Measurements from ENCODE around the gene SKI. TPM values are rescaled to one million over a fixed set of nuclear protein-coding genes. Genes with fewer than 3 reads are reported as not detected.

SKI gene
- total RNA-seq, 1 donor, result 25.3 TPM

DNA sequence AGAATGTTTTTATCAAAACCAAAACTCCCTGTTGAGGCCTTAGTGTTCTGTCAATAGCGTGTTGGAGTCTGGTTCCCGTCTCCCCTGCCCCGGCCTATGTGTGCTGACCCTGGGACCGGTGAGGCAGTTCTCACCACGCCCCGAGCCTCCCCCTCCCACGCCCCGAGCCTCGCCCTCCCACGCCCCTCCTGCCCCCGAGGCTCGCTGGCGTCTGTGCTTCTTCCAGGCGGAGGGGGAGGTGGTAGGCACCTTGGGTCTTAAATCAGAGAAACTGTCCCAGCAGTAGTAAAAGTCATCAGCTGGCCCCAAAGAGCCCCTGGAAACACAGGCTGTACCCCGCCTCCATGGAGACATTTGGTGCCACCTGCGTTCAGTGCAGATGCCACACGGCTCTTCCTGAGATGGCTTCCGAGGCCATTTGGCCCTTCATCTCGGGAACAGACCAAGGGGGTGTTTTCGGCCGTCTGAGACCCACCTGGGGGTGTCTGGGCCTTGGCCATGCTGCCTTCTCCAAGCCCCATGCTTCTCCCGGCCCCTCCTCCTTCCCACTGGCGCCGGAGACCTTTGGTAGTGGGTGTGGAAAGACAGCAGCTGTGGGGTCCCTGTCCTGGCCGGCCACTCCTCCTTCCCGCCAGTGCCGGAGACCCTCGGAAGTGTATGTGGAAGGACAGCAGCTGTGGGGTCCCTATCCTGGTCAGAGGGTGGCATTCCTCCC, 44.7 kb downstream of the SKI start:
- DNase-seq (ENCODE audit: low read depth in 2 of 3, low spot score in 2 of 3), result no peak

DNA sequence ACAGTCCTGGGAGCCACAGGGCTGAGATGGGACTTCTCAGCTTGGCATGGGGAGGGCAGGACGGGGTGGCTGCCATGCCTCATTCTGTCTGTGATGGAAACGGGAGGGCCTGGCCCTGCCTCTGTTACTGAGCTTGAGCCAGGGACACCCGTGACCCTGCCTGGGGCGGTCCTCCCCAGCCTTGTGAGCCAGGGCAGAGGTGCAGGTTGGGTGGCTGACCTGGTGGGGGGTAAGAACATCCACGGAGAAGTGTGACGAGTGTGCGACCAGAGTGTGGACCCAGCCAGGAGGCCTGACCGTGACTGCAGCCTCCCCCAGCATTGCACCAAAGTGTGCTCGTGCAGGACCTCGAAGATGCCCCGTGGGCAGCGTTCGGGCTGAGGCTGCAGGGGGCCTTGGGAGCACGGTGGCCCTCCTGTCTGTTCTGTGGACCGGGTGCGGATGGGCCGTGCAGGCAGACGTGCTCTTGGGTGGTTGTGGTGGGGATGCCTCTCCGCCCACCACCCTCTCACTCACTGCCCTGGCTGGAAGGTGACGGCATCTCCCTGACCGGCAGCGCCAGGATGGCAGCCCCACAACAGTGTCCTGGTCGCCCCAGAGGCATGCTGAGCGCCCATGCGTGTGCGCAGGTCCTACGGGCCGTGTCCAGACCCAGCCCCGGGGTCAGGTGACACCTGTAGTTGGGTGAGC, 45.4 kb downstream of the SKI start:
- DNase-seq (ENCODE audit: low read depth in 2 of 3, low spot score in 2 of 3), result no peak

DNA sequence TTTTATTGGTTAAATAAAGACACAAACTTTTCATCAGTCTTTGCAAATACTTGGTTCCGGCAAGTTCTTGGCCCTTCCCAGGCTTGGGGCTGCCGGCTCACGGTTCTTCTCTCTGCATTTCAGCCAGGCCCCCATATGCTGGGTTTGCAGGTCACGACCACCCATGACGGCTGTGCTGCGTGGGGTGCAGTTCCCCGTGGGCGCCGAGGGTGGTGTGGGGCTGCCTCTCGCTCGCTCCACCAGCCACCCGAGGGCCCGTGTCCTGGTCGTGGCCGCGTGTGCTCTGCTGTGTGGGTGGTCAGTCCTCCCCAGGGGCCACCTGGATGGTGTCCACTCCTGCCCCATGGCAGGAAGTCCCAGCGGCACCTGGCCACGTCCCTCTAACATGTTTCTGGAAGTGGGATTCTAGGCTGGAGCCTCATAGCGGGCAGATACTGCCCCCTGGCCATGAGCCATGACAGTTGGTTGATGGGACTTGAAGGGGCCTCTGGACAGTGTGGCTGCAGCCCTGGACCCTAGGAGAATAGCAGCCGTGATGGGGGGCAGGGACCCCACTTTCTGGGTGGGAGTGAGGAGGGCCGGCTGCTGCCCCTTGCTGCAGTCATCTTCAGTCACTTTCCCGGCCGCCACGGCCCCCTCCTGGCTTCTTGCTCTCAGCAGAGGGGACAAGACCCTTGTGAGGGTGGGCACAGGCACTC, 46.3 kb downstream of the SKI start:
- DNase-seq (ENCODE audit: low read depth in 2 of 3, low spot score in 2 of 3), result no peak

DNA sequence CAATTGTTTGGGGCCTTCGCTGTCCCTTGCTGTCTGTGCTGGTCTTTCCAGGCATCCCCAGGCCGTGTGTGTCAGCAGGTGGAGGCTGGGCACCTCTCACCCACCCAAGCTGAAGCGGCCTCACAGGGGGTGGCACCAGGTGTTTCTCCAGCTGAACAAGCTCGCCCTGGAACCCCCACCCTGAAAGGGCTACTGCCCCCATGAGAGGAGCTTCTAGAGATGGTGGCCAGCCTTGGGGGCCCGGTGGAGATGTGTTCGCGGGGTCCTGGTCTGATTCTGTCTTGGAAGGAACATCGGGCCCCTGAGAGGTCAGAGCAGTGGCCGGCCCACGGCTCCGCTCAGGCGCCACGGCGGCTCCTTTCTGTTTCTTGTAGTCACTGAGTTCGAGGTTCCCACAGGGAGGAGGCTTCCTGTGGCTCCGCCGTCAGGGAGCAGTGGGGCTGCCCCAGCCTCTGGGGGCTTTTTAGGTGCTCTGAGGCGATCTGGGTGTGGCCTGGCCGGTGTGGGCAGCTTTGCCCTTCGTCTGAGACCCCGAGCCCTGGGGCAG, 46.9 kb downstream of the SKI start:
- no peak for DNase-seq (ENCODE audit: low read depth in 2 of 3, low spot score in 2 of 3)

DNA sequence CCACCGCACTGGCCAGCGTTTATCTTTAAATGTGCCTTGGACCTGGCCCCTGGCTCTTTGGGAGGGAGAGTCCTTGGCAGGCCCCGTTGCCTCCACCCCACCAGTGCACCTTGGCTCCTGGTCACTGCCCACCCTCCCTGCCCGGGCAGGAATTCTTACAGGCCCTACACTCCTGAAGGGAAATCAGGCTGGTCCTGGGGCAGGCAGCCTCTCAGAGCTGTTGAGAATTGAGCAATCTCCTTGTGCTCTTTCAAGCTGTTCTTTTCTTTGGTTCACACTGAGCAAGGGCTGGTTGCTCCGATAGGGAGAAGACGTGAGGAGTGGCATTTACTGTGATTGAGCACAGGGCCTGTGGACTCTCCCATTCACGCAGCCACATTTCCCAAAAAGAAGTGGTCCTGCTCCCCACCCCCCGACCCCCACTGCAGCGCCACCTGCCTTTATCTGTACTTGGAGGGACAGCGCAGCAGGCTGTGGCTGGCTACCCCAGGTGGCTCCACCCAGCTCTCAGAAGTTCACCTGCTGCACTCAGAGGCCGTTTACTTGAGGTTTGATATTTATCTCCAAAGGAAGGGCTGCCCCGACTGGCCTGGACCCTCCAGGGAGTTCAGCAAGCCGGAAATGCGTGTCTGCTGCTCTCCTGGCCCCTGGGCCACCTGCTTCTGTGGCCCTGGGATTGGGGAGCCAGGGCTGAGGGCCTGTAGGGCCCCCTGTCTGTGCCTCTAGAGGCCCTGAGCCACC, 47.8 kb downstream of the SKI start:
- peak in 1 of 3 donors; percentile 48 for DNase-seq (ENCODE audit: low read depth in 2 of 3, low spot score in 2 of 3)

DNA sequence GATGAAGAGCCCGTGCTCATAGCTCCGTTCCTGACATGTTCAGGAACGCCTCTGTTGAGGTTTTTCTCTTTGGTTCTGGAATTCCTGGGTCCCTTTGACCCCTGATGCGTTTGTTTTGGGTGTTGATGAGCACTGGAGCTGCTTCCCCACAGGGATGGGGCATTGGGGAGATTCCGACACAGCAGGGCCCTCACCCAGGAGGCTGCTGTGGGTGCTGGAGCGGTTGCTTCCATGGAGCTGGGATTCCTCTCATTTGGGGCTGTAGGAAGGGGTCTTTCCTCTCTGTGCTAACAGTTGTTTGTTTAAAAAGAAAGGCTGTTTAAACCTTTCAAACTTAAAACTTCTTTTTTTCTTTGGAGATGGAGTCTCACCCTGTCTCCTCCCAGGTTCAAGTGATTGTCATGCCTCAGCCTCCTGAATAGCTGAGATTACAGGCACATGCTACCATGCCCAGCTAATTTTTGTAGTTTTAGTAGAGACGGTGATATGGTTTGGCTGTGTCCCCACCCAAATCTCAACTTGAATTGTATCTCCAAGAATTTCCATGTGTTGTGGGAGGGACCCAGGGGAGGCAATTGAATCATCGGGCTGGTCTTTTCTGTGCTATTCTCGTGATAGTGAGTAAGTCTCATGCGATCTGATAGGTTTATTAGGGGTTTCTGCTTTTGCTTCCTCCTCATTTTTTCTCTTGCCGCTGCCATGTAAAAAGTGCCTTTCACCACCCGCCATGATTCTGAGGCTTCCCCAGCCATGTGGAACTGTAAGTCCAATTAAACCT, 48.9 kb downstream of the SKI start:
- no peak for DNase-seq (ENCODE audit: low read depth in 2 of 3, low spot score in 2 of 3)

DNA sequence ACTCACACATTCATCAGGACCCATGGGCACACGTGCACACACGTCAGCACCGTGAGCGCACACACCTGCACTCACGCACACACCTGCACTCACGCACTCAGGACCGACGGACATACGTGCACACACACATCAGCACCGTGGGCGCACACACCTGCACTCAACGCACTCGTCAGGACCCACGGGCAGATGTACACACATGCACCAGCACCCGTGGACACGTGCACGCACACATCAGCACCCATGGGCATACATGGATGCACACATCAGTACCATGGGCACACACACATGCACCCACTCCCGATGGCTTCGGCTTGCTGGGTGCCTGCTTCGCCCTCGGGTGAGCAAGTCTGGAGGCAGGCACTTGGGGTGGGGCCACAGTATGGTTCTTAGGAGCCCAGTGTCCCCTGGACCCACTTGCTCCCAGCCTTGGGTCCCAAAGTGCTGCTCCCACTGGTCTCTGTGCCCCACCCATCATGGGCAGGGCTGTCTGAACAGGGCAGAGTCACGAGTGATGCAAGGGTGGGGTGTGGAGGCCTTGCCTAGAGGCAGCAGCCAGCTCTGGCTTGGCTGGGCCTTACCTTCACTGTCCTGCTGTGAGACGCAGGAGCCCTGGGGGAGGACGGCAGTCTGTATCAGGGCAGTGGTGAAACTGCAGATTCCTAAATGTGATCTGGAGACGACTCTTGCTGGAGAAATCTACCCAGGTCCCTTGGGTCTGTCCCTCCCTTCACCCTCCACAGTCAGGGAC, 49.8 kb downstream of the SKI start:
- DNase-seq (ENCODE audit: low read depth in 2 of 3, low spot score in 2 of 3), result no peak

DNA sequence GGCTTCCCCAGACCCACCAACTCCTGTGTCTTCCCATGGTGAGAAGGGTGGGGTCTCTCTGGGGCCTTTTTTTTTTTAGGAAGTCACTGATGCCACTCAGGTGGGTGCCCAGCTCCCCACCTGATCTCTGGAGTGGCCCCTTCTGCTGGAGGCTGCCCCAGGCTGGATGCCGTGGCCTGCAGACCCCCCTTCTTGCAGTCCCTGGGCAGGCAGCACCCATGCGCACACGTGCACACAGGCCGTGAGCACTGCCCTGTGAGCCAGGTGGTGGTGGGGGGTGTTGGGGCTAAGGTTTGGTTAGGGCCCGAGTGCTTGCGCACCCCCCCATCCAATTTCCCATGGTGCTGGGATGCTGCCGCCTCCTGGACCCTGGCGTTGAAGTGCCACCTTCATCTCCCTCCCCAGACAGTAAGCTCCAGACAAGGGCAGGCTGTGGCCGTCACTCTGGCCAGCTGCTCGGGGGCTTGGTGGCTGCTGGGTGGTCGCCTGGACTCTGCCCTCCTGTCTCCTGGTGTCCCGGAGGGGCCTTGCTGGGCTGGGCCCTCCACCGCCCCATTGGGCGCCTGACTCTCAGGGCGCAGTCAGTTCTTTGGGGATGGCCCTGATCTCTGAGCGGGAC, 50.6 kb downstream of the SKI start:
- no peak for DNase-seq (ENCODE audit: low read depth in 2 of 3, low spot score in 2 of 3)

DNA sequence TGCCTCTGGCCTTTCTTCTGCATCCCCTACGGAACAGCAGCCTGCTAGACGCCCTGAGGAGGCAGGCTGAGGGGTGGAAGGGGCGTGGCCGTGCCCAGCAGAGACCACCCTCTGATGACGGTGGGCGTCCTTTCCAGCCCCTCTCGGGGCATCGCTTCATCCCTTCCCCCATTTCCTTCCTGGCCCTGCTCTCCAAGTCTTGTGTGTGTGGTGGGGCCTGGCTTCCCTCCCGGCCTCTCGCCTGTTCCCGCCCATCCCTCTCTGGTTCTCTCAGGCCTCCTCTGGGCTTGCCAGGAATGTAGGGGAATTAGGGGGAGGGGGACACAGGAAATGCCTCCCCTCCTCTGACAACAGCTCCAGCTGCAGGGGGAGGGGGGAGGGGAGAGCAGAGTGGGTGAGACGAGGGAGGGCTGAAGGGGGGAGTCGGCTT, 51.1 kb downstream of the SKI start:
- DNase-seq (ENCODE audit: low read depth in 2 of 3, low spot score in 2 of 3), result peak in 2 of 3 donors; percentile 86 to 90

DNA sequence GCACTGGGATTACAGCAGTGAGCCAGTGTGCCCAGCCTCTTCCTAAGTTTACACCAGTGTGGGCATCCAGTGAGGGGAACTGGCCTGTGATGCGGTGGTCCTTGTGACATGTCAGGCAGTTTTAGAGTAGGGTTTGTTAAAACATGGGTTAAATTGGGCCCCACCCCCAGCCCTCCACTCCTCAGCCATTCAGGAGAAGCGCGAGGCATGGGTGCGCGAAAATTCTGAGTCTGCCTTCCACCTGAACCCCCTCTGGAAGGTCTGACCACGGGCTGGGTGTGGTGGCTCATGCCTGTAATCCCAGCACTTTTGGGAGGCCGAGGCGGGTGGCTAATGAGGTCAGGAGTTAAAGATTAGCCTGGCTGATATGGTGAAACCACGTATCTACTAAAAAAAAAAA, 51.7 kb downstream of the SKI start:
- DNase-seq (ENCODE audit: low read depth in 2 of 3, low spot score in 2 of 3), result no peak

DNA sequence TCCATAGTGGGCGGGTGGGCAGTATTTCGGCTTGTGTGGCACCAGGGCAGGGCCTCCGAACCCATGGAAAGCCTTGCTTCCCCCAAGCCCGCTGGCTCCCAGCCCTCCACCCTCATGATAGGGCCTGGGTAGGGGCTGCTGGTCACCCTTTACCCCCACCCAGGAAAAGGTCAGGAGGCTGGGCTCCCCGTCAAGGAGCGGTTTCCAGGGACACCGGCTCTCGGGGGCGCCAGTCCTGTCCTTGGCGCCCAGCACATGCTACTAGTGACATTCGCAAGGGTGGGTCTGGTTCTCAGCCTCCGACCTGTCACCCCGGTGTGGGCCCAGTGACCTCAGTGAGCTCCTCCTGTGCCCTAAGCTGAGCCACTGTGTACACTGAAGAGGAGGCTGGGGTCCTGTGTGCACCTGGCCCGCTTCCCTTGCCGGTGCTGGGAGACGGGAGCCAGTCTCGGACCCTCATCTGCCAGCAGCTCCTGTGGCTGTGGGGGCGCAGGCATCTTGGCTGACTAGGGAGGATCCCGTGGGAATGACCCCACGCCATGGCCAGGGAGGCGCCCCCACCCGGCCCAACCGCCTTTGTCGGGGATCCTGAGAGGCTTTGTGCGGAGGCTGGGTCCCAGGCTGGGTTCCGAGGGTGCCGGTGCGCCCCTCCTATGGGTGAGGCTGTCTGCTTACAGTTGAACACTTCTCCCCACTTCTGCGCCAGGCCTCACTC, 54.6 kb downstream of the SKI start:
- no peak for DNase-seq (ENCODE audit: low read depth in 2 of 3, low spot score in 2 of 3)

DNA sequence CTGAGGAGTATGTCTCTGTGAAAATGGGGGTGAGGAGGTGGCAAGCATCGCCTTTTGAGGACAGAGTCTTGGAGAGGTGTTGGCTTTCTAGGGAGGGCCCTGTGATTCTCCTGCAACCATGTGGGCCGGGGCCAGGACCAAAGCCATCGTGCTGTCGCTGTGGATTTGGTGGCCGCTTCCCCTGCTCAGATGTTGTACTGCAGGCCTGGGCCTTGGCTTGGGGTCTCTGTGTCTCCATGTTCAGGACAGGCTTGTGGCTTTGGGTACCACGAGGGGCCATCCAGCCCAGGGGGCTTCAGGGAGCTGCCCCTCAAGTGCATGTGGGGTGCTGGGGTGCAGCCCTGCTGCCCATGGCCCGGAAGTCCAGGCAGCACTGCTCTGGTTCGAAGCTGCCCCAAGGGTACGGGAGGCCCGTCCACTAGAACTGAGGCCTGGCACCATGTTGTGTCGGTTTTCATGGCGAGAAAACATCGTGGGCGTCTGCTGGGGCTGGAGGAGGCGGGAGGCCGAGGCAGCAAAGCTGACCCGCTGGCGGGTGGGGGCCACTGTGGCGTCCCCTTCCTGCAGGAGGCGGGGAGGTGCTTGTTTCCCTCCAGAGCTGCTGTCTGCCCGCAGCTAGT, 55.4 kb downstream of the SKI start:
- no peak for DNase-seq (ENCODE audit: low read depth in 2 of 3, low spot score in 2 of 3)

DNA sequence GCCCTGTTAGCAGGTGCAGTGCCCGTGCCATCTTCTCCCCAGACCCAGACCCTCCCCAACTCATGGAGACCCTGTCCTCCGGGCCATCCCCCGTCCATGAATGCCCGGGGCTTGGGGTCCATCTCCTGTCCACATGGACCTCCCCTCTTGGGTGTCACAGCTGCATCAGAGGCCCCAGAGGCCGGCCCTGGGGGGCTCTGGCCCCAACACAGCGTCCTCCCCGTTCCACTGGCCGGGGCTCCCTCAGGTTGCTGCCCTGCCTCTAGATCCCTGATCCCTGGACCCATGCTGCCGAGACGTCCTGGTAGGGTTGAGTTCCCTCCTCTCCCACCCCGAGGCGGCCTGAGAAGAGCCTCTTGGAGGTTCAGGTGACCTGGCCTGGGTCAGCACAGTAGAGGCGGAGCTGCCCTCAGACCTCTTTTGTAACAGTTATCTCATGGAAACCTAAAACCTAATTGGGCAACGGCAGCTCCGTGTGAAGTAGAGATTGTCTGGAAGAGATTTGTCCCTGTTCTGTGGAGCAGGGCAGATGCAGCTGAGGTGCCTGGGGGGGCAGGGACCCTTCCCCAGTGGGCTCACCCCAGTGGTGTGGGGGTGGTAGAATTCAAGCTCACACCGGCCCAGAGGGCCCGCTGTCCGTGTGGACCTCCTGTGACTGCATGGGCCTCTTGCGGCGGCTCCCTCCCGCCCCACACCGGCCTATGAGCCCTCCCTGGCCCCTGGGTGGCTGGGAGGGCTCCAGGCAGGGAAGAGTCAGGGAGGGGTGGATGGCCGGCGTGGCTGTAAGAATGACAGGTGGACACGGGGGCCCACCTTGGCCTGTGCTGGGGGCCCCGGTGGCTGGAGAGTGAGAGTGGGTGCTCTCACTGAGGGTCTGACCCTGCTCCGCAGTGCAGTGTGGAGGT, 56.1 kb downstream of the SKI start:
- no peak for DNase-seq (ENCODE audit: low read depth in 2 of 3, low spot score in 2 of 3)

DNA sequence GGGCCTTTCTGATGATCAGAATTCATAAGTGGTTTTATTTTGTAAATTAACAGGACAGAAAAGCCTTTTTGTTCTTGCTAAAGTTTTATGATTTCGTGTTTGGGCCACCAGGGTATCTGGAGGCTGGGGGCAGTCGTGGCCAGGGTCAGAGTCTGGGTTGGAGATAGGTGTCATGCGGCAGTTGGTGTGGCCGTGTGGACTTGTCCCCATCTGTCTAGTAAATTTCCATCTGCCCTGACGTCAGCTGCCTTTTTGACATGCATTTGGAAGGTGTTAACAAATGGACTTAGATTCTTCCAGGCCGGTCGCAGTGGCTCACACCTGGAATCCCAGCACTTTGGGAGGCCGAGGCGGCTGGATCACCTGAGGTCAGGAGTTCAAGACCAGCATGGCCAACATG, 56.8 kb downstream of the SKI start:
- DNase-seq (ENCODE audit: low read depth in 2 of 3, low spot score in 2 of 3), result no peak

DNA sequence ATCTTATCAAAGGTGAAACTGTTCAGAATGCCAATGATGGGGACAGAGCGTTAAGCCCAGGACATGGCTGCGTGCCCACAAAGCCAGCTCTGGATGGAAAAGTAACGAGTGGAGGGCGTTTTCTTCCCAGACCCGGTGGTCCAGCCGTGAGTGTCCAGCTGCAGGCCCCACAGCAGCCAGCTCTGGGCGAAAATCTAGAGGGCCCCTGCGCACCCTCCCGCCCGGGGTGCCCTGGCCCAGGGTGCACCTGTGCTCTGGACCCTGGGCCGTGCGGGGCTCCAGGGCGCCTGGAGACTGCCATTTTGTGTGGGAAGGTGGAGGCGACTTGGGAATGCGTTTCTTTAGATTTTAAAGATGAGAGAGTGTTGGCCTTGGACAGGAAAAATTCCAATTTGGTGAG, 58.8 kb downstream of the SKI start:
- DNase-seq (ENCODE audit: low read depth in 2 of 3, low spot score in 2 of 3), result no peak

DNA sequence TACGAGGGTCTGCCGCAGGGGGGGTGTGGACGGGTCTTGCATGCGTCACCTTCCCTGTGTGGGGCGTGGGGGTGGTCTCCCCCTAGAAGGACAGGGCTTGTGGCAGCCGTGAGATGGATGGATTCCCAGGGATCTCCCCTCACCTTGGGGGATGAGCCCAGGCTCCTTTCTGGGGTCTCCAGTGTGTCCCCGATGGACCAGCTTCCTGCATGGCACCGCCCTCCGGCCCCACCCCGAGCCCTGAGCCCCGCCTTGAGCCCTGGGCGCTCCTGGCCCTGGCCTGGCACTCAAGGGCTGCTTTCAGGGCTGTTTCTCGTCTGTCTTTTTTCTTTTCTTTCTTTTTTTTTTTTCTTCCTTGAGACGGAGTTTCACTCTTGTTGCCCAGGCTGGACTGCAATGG, 59.5 kb downstream of the SKI start:
- DNase-seq (ENCODE audit: low read depth in 2 of 3, low spot score in 2 of 3), result no peak

DNA sequence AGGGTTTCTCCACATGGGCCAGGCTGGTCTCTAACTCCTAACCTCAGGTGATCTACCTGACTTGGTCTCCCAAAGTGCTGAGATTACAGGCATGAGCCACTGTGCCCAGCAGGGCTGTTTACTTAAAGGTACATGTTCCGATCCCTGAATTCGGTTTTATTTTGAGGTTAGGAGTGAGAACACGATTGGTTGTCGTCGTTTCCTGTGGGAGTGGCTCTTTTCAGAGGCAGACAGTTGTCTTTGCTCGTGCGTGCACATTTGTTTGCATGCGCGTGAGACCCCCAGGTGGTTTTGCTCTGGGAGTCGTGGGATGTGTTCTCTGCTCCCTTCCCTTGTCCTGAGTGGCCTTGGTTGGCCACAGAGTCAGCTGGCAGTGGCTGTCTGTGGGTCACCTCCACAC, 60.2 kb downstream of the SKI start:
- DNase-seq (ENCODE audit: low read depth in 2 of 3, low spot score in 2 of 3), result no peak
